HEK293 (cell line): Measurements from ENCODE around the gene SPART.

Experiments
- BCL11A ChIP-seq: fragments of 450-650 bp; formaldehyde crosslinking; IDR thresholded peaks from 2 replicates; pipeline ENCODE4 v1.5.1; 2016; ENCODE audit warnings: low read depth, missing biosample characterization, missing genetic modification characterization
- BCL11B ChIP-seq: fragments of 450-650 bp; formaldehyde crosslinking; IDR thresholded peaks from 2 replicates; pipeline ENCODE4 v1.5.1; 2016; ENCODE audit warnings: low read depth, missing biosample characterization, missing genetic modification characterization
- HOXC10 ChIP-seq: sonication (generic); formaldehyde crosslinking; IDR thresholded peaks from 2 replicates; pipeline ENCODE4 v1.8.1; 2023; ENCODE audit warnings: mild to moderate bottlenecking, missing genetic modification reagents
- OSR2 ChIP-seq: fragments of 450-650 bp; formaldehyde crosslinking; IDR thresholded peaks from 2 replicates; pipeline ENCODE4 v1.5.1; 2016; ENCODE audit warnings: missing biosample characterization, missing genetic modification characterization
- TRIM28 ChIP-seq: IDR thresholded peaks from 2 replicates; pipeline ENCODE4 v1.6.1; 2011; ENCODE audit warnings: low read length, control low read depth, borderline replicate concordance
- ZBTB17 ChIP-seq: fragments of 450-650 bp; formaldehyde crosslinking; IDR thresholded peaks from 2 replicates; pipeline ENCODE4 v1.5.1; 2016; ENCODE audit warnings: missing biosample characterization, missing genetic modification characterization
- ZBTB8A ChIP-seq: fragments of 450-650 bp; formaldehyde crosslinking; IDR thresholded peaks from 2 replicates; pipeline ENCODE4 v1.5.1; 2016; ENCODE audit warnings: missing biosample characterization, missing genetic modification characterization
- ZEB2 ChIP-seq: fragments of 450-650 bp; formaldehyde crosslinking; IDR thresholded peaks from 2 replicates; pipeline ENCODE4 v1.5.1; 2016; ENCODE audit warnings: missing biosample characterization, missing genetic modification characterization
- ZNF114 ChIP-seq: fragments of 450-650 bp; formaldehyde crosslinking; IDR thresholded peaks from 2 replicates; pipeline ENCODE4 v1.5.0; 2017; ENCODE audit warnings: missing biosample characterization, missing genetic modification characterization
- ZNF510 ChIP-seq: fragments of 450-650 bp; formaldehyde crosslinking; IDR thresholded peaks from 2 replicates; pipeline ENCODE4 v1.5.1; 2018; ENCODE audit warnings: mild to moderate bottlenecking, missing genetic modification characterization, missing biosample characterization; ENCODE audit not compliant: insufficient replicate concordance
- ZNF555 ChIP-seq: fragments of 450-650 bp; formaldehyde crosslinking; conservative IDR thresholded peaks from 2 replicates; pipeline ENCODE4 v1.5.1; 2017; ENCODE audit warnings: missing biosample characterization, mild to moderate bottlenecking, missing genetic modification characterization, inconsistent platforms
- ZNF629 ChIP-seq: fragments of 450-650 bp; formaldehyde crosslinking; IDR thresholded peaks from 2 replicates; pipeline ENCODE4 v1.5.1; 2017; ENCODE audit warnings: missing biosample characterization, missing genetic modification characterization
- ZSCAN23 ChIP-seq: fragments of 450-650 bp; formaldehyde crosslinking; IDR thresholded peaks from 2 replicates; pipeline ENCODE4 v1.5.1; 2016; ENCODE audit warnings: missing biosample characterization, missing genetic modification characterization
- ZXDB ChIP-seq: fragments of 450-650 bp; formaldehyde crosslinking; IDR thresholded peaks from 2 replicates; pipeline ENCODE4 v1.5.1; 2016; ENCODE audit warnings: missing biosample characterization, missing genetic modification characterization
- TF ChIP-seq, protein P1 (sequence below): fragments of 450-650 bp; formaldehyde crosslinking; IDR thresholded peaks from 2 replicates; pipeline ENCODE4 v1.5.1; 2016; ENCODE audit warnings: missing biosample characterization, missing genetic modification characterization, borderline replicate concordance
- TF ChIP-seq, protein P2 (sequence below): fragments of 450-650 bp; formaldehyde crosslinking; IDR thresholded peaks from 2 replicates; pipeline ENCODE4 v1.5.1; 2017; ENCODE audit warnings: missing biosample characterization, mild to moderate bottlenecking, missing genetic modification characterization, moderate library complexity
- TF ChIP-seq, protein P3 (sequence below): fragments of 450-650 bp; formaldehyde crosslinking; conservative IDR thresholded peaks from 2 replicates; pipeline ENCODE4 v1.5.1; 2016; ENCODE audit warnings: low read depth, missing biosample characterization, missing genetic modification characterization
- TF ChIP-seq, protein P4 (sequence below): fragments of 450-650 bp; formaldehyde crosslinking; IDR thresholded peaks from 2 replicates; pipeline ENCODE4 v1.5.1; 2017; ENCODE audit warnings: missing biosample characterization, missing genetic modification characterization
- TF ChIP-seq, protein P5 (sequence below): fragments of 450-650 bp; formaldehyde crosslinking; IDR thresholded peaks from 2 replicates; pipeline ENCODE4 v1.5.1; 2016; ENCODE audit warnings: missing biosample characterization, missing genetic modification characterization

Gene SPART

DNA sequence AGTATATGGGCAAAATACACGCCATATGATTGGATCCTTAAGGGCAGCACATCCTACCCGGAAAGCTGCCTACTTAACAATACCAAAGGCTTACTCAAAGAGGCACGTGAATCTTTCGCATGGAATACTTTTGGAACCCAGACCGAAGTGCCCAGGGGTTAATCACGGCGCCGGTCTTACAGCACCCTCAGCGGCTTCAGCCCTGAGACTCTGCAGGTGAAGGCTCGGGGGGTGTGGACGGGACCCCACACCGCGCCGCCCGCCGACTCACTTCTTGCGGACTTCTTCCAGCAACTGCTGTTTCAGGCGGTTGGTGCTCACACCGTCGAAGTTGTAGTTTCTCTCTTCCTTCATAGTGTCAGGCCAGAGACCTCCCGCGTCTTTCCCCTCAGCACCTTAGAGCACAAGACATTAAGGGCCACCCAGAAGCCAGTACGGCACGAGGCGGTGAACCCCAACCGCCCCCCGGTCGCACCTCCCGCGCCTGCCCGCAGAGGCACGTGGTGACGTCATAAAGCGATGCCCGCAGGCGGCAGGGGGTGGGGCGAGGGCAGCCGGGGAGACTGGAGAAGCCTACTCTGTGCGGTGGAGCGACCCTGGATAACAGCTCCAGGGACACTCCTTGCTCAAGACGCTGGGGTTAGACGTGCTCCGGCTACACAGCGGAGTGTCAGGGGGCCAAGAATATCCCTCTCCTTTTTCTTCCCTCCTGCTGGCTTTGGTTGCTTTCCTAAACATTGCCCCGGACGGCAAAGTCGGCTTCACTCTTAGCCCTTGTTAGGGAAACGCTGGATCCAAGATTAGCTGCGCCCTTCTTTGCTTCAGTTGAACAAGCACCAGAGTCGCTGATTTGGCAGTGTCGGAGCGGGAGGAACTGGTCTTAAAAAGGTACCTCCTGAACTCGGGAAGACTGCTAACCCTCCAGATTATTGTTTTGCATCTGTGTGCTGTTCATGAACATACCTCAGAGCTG, 48.5 kb downstream of the SPART start, which contains the start of gene CCDC169 (continued):
- TF ChIP-seq, protein P1, sequence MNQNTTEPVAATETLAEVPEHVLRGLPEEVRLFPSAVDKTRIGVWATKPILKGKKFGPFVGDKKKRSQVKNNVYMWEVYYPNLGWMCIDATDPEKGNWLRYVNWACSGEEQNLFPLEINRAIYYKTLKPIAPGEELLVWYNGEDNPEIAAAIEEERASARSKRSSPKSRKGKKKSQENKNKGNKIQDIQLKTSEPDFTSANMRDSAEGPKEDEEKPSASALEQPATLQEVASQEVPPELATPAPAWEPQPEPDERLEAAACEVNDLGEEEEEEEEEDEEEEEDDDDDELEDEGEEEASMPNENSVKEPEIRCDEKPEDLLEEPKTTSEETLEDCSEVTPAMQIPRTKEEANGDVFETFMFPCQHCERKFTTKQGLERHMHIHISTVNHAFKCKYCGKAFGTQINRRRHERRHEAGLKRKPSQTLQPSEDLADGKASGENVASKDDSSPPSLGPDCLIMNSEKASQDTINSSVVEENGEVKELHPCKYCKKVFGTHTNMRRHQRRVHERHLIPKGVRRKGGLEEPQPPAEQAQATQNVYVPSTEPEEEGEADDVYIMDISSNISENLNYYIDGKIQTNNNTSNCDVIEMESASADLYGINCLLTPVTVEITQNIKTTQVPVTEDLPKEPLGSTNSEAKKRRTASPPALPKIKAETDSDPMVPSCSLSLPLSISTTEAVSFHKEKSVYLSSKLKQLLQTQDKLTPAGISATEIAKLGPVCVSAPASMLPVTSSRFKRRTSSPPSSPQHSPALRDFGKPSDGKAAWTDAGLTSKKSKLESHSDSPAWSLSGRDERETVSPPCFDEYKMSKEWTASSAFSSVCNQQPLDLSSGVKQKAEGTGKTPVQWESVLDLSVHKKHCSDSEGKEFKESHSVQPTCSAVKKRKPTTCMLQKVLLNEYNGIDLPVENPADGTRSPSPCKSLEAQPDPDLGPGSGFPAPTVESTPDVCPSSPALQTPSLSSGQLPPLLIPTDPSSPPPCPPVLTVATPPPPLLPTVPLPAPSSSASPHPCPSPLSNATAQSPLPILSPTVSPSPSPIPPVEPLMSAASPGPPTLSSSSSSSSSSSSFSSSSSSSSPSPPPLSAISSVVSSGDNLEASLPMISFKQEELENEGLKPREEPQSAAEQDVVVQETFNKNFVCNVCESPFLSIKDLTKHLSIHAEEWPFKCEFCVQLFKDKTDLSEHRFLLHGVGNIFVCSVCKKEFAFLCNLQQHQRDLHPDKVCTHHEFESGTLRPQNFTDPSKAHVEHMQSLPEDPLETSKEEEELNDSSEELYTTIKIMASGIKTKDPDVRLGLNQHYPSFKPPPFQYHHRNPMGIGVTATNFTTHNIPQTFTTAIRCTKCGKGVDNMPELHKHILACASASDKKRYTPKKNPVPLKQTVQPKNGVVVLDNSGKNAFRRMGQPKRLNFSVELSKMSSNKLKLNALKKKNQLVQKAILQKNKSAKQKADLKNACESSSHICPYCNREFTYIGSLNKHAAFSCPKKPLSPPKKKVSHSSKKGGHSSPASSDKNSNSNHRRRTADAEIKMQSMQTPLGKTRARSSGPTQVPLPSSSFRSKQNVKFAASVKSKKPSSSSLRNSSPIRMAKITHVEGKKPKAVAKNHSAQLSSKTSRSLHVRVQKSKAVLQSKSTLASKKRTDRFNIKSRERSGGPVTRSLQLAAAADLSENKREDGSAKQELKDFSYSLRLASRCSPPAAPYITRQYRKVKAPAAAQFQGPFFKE: no peak
- TF ChIP-seq ZBTB17 (peak; percentile 92), ZXDB (tag by site-specific recombination) (peak; percentile 84; the same call in 1 of the 2 replicates), ZNF114 (tag by site-specific recombination) (no peak), ZNF555 (tag by site-specific recombination) (no peak), BCL11A (tag by site-specific recombination) (0 out of 2 replicates have a peak, but pooled peaks have one; percentile 13), ZSCAN23 (tag by site-specific recombination) (0 out of 2 replicates have a peak, but pooled peaks have one; percentile 34), HOXC10 (CRISPR knock-in tag) (no peak), TRIM28 (no peak), ZBTB8A (tag by site-specific recombination) (peak; percentile 88), BCL11B (tag by site-specific recombination) (0 out of 2 replicates have a peak, but pooled peaks have one; percentile 58), ZNF510 (tag by site-specific recombination) (no peak), ZNF629 (tag by site-specific recombination) (peak; percentile 99), ZEB2 (tag by site-specific recombination) (peak; percentile 89), OSR2 (tag by site-specific recombination) (peak; percentile 17; the same call in 1 of the 2 replicates)
- TF ChIP-seq, protein P2, sequence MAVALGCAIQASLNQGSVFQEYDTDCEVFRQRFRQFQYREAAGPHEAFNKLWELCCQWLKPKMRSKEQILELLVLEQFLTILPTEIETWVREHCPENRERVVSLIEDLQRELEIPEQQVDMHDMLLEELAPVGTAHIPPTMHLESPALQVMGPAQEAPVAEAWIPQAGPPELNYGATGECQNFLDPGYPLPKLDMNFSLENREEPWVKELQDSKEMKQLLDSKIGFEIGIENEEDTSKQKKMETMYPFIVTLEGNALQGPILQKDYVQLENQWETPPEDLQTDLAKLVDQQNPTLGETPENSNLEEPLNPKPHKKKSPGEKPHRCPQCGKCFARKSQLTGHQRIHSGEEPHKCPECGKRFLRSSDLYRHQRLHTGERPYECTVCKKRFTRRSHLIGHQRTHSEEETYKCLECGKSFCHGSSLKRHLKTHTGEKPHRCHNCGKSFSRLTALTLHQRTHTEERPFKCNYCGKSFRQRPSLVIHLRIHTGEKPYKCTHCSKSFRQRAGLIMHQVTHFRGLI (tag by site-specific recombination): no peak
- TF ChIP-seq, protein P3, sequence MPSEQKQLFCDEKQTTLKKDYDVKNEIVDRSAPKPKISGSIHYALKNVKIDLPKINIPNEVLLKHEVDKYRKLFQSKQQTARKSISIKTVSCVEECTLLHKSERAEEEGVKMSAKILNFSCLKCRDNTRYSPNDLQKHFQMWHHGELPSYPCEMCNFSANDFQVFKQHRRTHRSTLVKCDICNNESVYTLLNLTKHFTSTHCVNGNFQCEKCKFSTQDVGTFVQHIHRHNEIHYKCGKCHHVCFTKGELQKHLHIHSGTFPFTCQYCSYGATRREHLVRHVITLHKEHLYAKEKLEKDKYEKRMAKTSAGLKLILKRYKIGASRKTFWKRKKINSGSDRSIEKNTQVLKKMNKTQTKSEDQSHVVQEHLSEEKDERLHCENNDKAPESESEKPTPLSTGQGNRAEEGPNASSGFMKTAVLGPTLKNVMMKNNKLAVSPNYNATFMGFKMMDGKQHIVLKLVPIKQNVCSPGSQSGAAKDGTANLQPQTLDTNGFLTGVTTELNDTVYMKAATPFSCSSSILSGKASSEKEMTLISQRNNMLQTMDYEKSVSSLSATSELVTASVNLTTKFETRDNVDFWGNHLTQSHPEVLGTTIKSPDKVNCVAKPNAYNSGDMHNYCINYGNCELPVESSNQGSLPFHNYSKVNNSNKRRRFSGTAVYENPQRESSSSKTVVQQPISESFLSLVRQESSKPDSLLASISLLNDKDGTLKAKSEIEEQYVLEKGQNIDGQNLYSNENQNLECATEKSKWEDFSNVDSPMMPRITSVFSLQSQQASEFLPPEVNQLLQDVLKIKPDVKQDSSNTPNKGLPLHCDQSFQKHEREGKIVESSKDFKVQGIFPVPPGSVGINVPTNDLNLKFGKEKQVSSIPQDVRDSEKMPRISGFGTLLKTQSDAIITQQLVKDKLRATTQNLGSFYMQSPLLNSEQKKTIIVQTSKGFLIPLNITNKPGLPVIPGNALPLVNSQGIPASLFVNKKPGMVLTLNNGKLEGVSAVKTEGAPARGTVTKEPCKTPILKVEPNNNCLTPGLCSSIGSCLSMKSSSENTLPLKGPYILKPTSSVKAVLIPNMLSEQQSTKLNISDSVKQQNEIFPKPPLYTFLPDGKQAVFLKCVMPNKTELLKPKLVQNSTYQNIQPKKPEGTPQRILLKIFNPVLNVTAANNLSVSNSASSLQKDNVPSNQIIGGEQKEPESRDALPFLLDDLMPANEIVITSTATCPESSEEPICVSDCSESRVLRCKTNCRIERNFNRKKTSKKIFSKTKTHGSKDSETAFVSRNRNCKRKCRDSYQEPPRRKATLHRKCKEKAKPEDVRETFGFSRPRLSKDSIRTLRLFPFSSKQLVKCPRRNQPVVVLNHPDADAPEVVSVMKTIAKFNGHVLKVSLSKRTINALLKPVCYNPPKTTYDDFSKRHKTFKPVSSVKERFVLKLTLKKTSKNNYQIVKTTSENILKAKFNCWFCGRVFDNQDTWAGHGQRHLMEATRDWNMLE: no peak
- TF ChIP-seq, protein P4, sequence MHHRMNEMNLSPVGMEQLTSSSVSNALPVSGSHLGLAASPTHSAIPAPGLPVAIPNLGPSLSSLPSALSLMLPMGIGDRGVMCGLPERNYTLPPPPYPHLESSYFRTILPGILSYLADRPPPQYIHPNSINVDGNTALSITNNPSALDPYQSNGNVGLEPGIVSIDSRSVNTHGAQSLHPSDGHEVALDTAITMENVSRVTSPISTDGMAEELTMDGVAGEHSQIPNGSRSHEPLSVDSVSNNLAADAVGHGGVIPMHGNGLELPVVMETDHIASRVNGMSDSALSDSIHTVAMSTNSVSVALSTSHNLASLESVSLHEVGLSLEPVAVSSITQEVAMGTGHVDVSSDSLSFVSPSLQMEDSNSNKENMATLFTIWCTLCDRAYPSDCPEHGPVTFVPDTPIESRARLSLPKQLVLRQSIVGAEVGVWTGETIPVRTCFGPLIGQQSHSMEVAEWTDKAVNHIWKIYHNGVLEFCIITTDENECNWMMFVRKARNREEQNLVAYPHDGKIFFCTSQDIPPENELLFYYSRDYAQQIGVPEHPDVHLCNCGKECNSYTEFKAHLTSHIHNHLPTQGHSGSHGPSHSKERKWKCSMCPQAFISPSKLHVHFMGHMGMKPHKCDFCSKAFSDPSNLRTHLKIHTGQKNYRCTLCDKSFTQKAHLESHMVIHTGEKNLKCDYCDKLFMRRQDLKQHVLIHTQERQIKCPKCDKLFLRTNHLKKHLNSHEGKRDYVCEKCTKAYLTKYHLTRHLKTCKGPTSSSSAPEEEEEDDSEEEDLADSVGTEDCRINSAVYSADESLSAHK: peak; percentile 78
- TF ChIP-seq, protein P5, sequence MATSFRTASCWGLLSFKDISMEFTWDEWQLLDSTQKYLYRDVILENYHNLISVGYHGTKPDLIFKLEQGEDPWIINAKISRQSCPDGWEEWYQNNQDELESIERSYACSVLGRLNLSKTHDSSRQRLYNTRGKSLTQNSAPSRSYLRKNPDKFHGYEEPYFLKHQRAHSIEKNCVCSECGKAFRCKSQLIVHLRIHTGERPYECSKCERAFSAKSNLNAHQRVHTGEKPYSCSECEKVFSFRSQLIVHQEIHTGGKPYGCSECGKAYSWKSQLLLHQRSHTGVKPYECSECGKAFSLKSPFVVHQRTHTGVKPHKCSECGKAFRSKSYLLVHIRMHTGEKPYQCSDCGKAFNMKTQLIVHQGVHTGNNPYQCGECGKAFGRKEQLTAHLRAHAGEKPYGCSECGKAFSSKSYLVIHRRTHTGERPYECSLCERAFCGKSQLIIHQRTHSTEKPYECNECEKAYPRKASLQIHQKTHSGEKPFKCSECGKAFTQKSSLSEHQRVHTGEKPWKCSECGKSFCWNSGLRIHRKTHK (tag by site-specific recombination): no peak
